Vagina (tissue), 2 donors: ENCODE measurements around the gene MMP27. TPM values are rescaled to one million over a fixed set of nuclear protein-coding genes. Genes with fewer than 3 reads are reported as not detected.
A peak's percentile ranks its signal among the peaks of the same experiment; 100 is the strongest.

Experiments used
- DNase-seq, 2 donors: peaks; one replicate each; pipeline ENCODE4 v3.0.0-alpha.2; 2017; ENCODE audit errors: extremely low spot score in 2 of 2
- H3K27ac ChIP-seq: fragments of 200-600 bp; sonication (generic); one replicate; pipeline ENCODE4 v1.5.1; 2019
- H3K27me3 ChIP-seq: fragments of 200-600 bp; sonication (generic); one replicate; pipeline ENCODE4 v1.5.1; 2019
- H3K36me3 ChIP-seq, 2 donors: fragments of 200-600 bp; sonication (generic); one replicate each; pipeline ENCODE4 v1.5.1; 2017 to 2019
- H3K4me1 ChIP-seq: fragments of 200-600 bp; sonication (generic); one replicate; pipeline ENCODE4 v1.5.1; 2019
- H3K4me3 ChIP-seq, 2 donors: fragments of 200-600 bp; sonication (generic); 1 replicate in 1 of 2; 2 replicates in 1 of 2; pipeline ENCODE4 v1.5.1; 2016 to 2019
- H3K9me3 ChIP-seq: fragments of 200-600 bp; sonication (generic); one replicate; pipeline ENCODE4 v1.5.1; 2019
- CTCF ChIP-seq, 3 experiments: fragments of 450-650 bp in 2 of 3; fragments of 200-600 bp in 1 of 3; sonication (generic) in 1 of 3; IDR thresholded peaks; one replicate each; pipeline ENCODE4 v1.5.1; 2017 to 2019; ENCODE audit warnings: antibody characterized with exemption in 3 of 3, mild to moderate bottlenecking in 2 of 3, moderate library complexity in 2 of 3
- POLR2A ChIP-seq, 2 donors: fragments of 450-650 bp; IDR thresholded peaks; one replicate each; pipeline ENCODE4 v1.6.1; 2017; ENCODE audit warnings: antibody characterized with exemption in 2 of 2, mild to moderate bottlenecking in 2 of 2, moderate library complexity in 2 of 2
- POLR2AphosphoS5 ChIP-seq, 2 donors: sonication (generic); formaldehyde crosslinking; IDR thresholded peaks; one replicate each; pipeline ENCODE4 v1.9.0; 2017; ENCODE audit warnings: antibody characterized with exemption in 2 of 2, mild to moderate bottlenecking in 2 of 2, low read depth in 1 of 2; ENCODE audit not compliant: insufficient read depth in 1 of 2
- intact Hi-C: fragments of 100-400 bp; cut with DNase I; formaldehyde crosslinking; loops from one replicate; pipeline ENCODE4 v1.15.1; 2023
- total RNA-seq: library from RNA; depleted of rRNA; stranded (reverse); fragments of >200 nt; gene quantifications from one replicate; pipeline ENCODE4 v1.2.3, GENCODE V29; 2016

The MMP27 gene
- total RNA-seq, 1 donor from 2014 or later = not detected

GRCh38 chr11:102703826-102704493 lies 1.6 kb downstream of the MMP27 start:
- TF ChIP-seq CTCF (IDR thresholded peaks at IDR 0.05) = no peak
- no peak for TF ChIP-seq POLR2AphosphoS5 (IDR thresholded peaks at IDR 0.05; ENCODE audit: insufficient read depth in 1 of 2, low read depth in 1 of 2)
- TF ChIP-seq POLR2A (IDR thresholded peaks at IDR 0.05) = no peak
- H3K4me1 ChIP-seq = no peaks in the 10 kb centered on the region
- no peak for DNase-seq
- no peak overlapping the region for H3K4me3 ChIP-seq
- intact Hi-C loops = no loop called here
- no peak overlapping the region for H3K27ac ChIP-seq
- H3K27me3 ChIP-seq = no peaks in the 10 kb centered on the region
- no peaks in the 10 kb centered on the region for H3K36me3 ChIP-seq
- no peaks in the 10 kb centered on the region for H3K9me3 ChIP-seq

GRCh38 chr11:102695201-102695600 lies 10.4 kb downstream of the MMP27 start:
- TF ChIP-seq POLR2A (IDR thresholded peaks at IDR 0.05) = no peak
- TF ChIP-seq POLR2AphosphoS5 (IDR thresholded peaks at IDR 0.05; ENCODE audit: insufficient read depth in 1 of 2, low read depth in 1 of 2) = no peak
- no peak for TF ChIP-seq CTCF (IDR thresholded peaks at IDR 0.05)
- H3K4me3 ChIP-seq = no peak overlapping the region
- no peaks in the 10 kb centered on the region for H3K27me3 ChIP-seq
- intact Hi-C loops = no loop called here
- no peaks in the 10 kb centered on the region for H3K9me3 ChIP-seq
- H3K27ac ChIP-seq = no peak overlapping the region
- no peak for DNase-seq
- H3K36me3 ChIP-seq = no peaks in the 10 kb centered on the region
- no peaks in the 10 kb centered on the region for H3K4me1 ChIP-seq

GRCh38 chr11:102685754-102686153 lies 19.8 kb downstream of the MMP27 start:
- no peak overlapping the region for H3K27ac ChIP-seq
- TF ChIP-seq POLR2A (IDR thresholded peaks at IDR 0.05) = no peak
- no peak for TF ChIP-seq CTCF (IDR thresholded peaks at IDR 0.05)
- TF ChIP-seq POLR2AphosphoS5 (IDR thresholded peaks at IDR 0.05; ENCODE audit: insufficient read depth in 1 of 2, low read depth in 1 of 2) = no peak
- intact Hi-C loops = no loop called here

GRCh38 chr11:102685338-102685737 lies 20.2 kb downstream of the MMP27 start:
- no peak overlapping the region for H3K27ac ChIP-seq
- no peaks in the 10 kb centered on the region for H3K27me3 ChIP-seq
- no peaks in the 10 kb centered on the region for H3K9me3 ChIP-seq
- H3K36me3 ChIP-seq = no peaks in the 10 kb centered on the region
- no peaks in the 10 kb centered on the region for H3K4me1 ChIP-seq
- H3K4me3 ChIP-seq = no peak overlapping the region
- no peak for DNase-seq
- intact Hi-C loops = no loop called here
- TF ChIP-seq CTCF (IDR thresholded peaks at IDR 0.05) = no peak
- no peak for TF ChIP-seq POLR2A (IDR thresholded peaks at IDR 0.05)
- peak in 1 of 2 donors; percentile 17 for TF ChIP-seq POLR2AphosphoS5 (IDR thresholded peaks at IDR 0.05; ENCODE audit: insufficient read depth in 1 of 2, low read depth in 1 of 2)

More at GRCh38 chr11:102685754-102686153, 19.8 kb downstream of the MMP27 start:
- DNase-seq = no peak
- Histone ChIP-seq H3K27me3 (no peaks in the 10 kb centered on the region), H3K4me3 (no peak overlapping the region), H3K9me3 (no peaks in the 10 kb centered on the region), H3K36me3 (no peaks in the 10 kb centered on the region), H3K4me1 (no peaks in the 10 kb centered on the region)

GRCh38 chr11:102683277-102683676 lies 22.3 kb downstream of the MMP27 start:
- TF ChIP-seq POLR2A (IDR thresholded peaks at IDR 0.05) = no peak
- TF ChIP-seq POLR2AphosphoS5 (IDR thresholded peaks at IDR 0.05; ENCODE audit: insufficient read depth in 1 of 2, low read depth in 1 of 2) = no peak
- TF ChIP-seq CTCF (IDR thresholded peaks at IDR 0.05) = no peak
- Histone ChIP-seq H3K27me3 (no peaks in the 10 kb centered on the region), H3K27ac (no peak overlapping the region), H3K9me3 (no peaks in the 10 kb centered on the region), H3K36me3 (no peaks in the 10 kb centered on the region), H3K4me1 (no peaks in the 10 kb centered on the region), H3K4me3 (no peak overlapping the region)
- intact Hi-C loops = no loop called here
- DNase-seq = no peak
